SK-N-SH (cell line): ENCODE data around the gene GATD1. TPM values are rescaled to one million over a fixed set of nuclear protein-coding genes. Genes with fewer than 3 reads are reported as not detected.

Experiments used
- CTCF ChIA-PET: fragments of 300-600, 350-600 bp; formaldehyde crosslinking; extraction: SDS; loops from one replicate; lab custom pipeline; 2021; lab: Yijun Ruan, JAX
- POLR2A ChIA-PET: fragments of 350-600 bp; sonication (Branson Sonifier 250); formaldehyde crosslinking; extraction: SDS; loops from one replicate; lab custom pipeline; 2020; ENCODE audit warnings: antibody characterized with exemption, inconsistent platforms; lab: Yijun Ruan, JAX
- DNase-seq: peaks from one replicate; pipeline ENCODE4 v3.0.0; 2012
- H2AFZ ChIP-seq: fragments of 200-600 bp; sonication (generic); 2 replicates; pipeline ENCODE4 v1.8.1; 2016; ENCODE audit warnings: antibody characterized with exemption, mild to moderate bottlenecking, low read depth
- H3F3A ChIP-seq: fragments of 200-600 bp; sonication (generic); replicated peaks from 2 replicates; pipeline ENCODE3; 2016; ENCODE audit warnings: antibody characterized with exemption, mild to moderate bottlenecking; ENCODE audit not compliant: insufficient read depth
- H3K27ac ChIP-seq, 2 experiments: fragments of 200-500 bp in 1 of 2; fragments of 200-600 bp in 1 of 2; sonication (Bioruptor generic) in 1 of 2; sonication (generic), shearing (Covaris generic) in 1 of 2; 2 replicates each; pipeline versions ENCODE4 v1.5.1 to v1.6.1; 2014 to 2016; ENCODE audit warnings: low read depth in 2 of 2, inconsistent platforms in 1 of 2, low read length in 1 of 2, mild to moderate bottlenecking in 1 of 2, mixed read lengths in 1 of 2
- H3K27me3 ChIP-seq: fragments of 200-600 bp; sonication (generic), shearing (Covaris generic); 2 replicates; pipeline ENCODE4 v1.6.1; 2016; ENCODE audit warnings: mixed run types; ENCODE audit not compliant: insufficient read depth
- H3K36me3 ChIP-seq, 2 experiments: fragments of 200-500 bp in 1 of 2; fragments of 200-600 bp in 1 of 2; sonication (Bioruptor generic) in 1 of 2; sonication (generic) in 1 of 2; replicated peaks in 1 of 2; 2 replicates each; pipeline versions ENCODE3 to v1.5.1; 2014 to 2016; ENCODE audit warnings: low read length in 1 of 2, mild to moderate bottlenecking in 1 of 2; ENCODE audit not compliant: insufficient read depth in 2 of 2, control insufficient read depth in 1 of 2
- H3K4me1 ChIP-seq, 2 experiments: fragments of 200-500 bp in 1 of 2; fragments of 200-600 bp in 1 of 2; sonication (Bioruptor generic) in 1 of 2; sonication (generic), shearing (Covaris generic) in 1 of 2; 2 replicates each; pipeline versions ENCODE4 v1.5.1 to v1.6.1; 2014 to 2016; ENCODE audit warnings: low read depth in 1 of 2, low read length in 1 of 2, mixed run types in 1 of 2; ENCODE audit not compliant: insufficient read depth in 2 of 2, control insufficient read depth in 1 of 2
- H3K4me2 ChIP-seq: fragments of 200-600 bp; sonication (generic), shearing (Covaris generic); 2 replicates; pipeline ENCODE4 v1.6.1; 2017; ENCODE audit warnings: mixed run types
- H3K4me3 ChIP-seq, 2 experiments: fragments of 200-500 bp in 1 of 2; fragments of 200-600 bp in 1 of 2; sonication (Bioruptor generic) in 1 of 2; sonication (generic), shearing (Covaris generic) in 1 of 2; 2 replicates each; pipeline versions ENCODE4 v1.5.1 to v1.8.1; 2014 to 2016; ENCODE audit warnings: low read depth in 2 of 2, inconsistent platforms in 1 of 2, low read length in 1 of 2, mild to moderate bottlenecking in 1 of 2, mixed read lengths in 1 of 2, moderate library complexity in 1 of 2
- H3K79me2 ChIP-seq: fragments of 200-600 bp; sonication (generic); 2 replicates; pipeline ENCODE4 v1.8.1; 2017; ENCODE audit warnings: mild to moderate bottlenecking; ENCODE audit not compliant: insufficient read depth
- H3K9ac ChIP-seq: fragments of 200-600 bp; sonication (generic); 2 replicates; pipeline ENCODE4 v1.6.1; 2017; ENCODE audit warnings: mixed run types
- H3K9me2 ChIP-seq: fragments of 200-600 bp; sonication (generic); 2 replicates; pipeline ENCODE4 v1.6.1; 2017; ENCODE audit warnings: mixed run types
- H3K9me3 ChIP-seq: fragments of 200-600 bp; sonication (generic); 2 replicates; pipeline ENCODE4 v1.6.1; 2017; ENCODE audit warnings: mixed run types, mild to moderate bottlenecking, moderate library complexity
- H4K20me1 ChIP-seq: fragments of 200-600 bp; sonication (generic); 2 replicates; pipeline ENCODE4 v1.6.1; 2017; ENCODE audit warnings: mild to moderate bottlenecking, mixed run types; ENCODE audit not compliant: insufficient read depth
- CTCF ChIP-seq: fragments of 200-600 bp; sonication (generic); IDR thresholded peaks from 2 replicates; pipeline ENCODE4 v1.6.1; 2017; ENCODE audit warnings: antibody characterized with exemption, mild to moderate bottlenecking, moderate library complexity
- EZH2phosphoT487 ChIP-seq: fragments of 200-600 bp; sonication (generic); IDR thresholded peaks from 2 replicates; pipeline ENCODE4 v1.6.1; 2017; ENCODE audit warnings: low read depth, mixed run types, mild to moderate bottlenecking, antibody characterized with exemption, moderate library complexity, borderline replicate concordance
- IRF3 ChIP-seq: fragments of 150-350 bp; IDR thresholded peaks from 2 replicates; pipeline ENCODE4 v1.6.1; 2016; ENCODE audit warnings: mild to moderate bottlenecking, low read depth, low read length
- MEF2A ChIP-seq: IDR thresholded peaks from 2 replicates; pipeline ENCODE4 v1.4.0; 2012; ENCODE audit warnings: low read depth, borderline replicate concordance
- RAD21 ChIP-seq: IDR thresholded peaks from 2 replicates; pipeline ENCODE4 v1.6.1; 2012; ENCODE audit warnings: mild to moderate bottlenecking, low read length
- RFX5 ChIP-seq: IDR thresholded peaks from 2 replicates; pipeline ENCODE4 v1.6.1; 2012; ENCODE audit warnings: mild to moderate bottlenecking, improper control_type of control experiment, low read length
- SIN3A ChIP-seq: IDR thresholded peaks from 2 replicates; pipeline ENCODE4 v1.6.1; 2012; ENCODE audit warnings: low read depth, mild to moderate bottlenecking, low read length, moderate library complexity, borderline replicate concordance
- SMC3 ChIP-seq: IDR thresholded peaks from 2 replicates; pipeline ENCODE4 v1.6.1; 2012; ENCODE audit warnings: low read depth, low read length, improper control_type of control experiment
- TCF12 ChIP-seq: IDR thresholded peaks from 2 replicates; pipeline ENCODE4 v1.4.0; 2012
- TEAD4 ChIP-seq: IDR thresholded peaks from 2 replicates; pipeline ENCODE4 v1.4.0; 2012; ENCODE audit warnings: mild to moderate bottlenecking, borderline replicate concordance; ENCODE audit not compliant: insufficient read depth
- YY1 ChIP-seq: IDR thresholded peaks from 2 replicates; pipeline ENCODE4 v1.4.0; 2012; ENCODE audit warnings: low read depth, mild to moderate bottlenecking
- WGBS: methylation state at CpG from one replicate; pipeline ENCODE4 v1.1.6; 2017; ENCODE audit warnings: low lambda C conversion rate; 5-methylcytosine and 5-hydroxymethylcytosine counted together
- polyA plus RNA-seq, 3 experiments: library from polyadenylated mRNA; depleted of rRNA; stranded (reverse); fragments of >200 nt; gene quantifications; 2 replicates each; pipeline ENCODE4 v1.2.3, GENCODE V29; 2012
- TF ChIP-seq, protein P1 (sequence below): IDR thresholded peaks from 2 replicates; pipeline ENCODE4 v1.6.1; 2012; ENCODE audit warnings: mild to moderate bottlenecking, low read depth, low read length, moderate library complexity
- TF ChIP-seq, protein P2 (sequence below): IDR thresholded peaks from 2 replicates; pipeline ENCODE4 v1.4.0; 2012; ENCODE audit warnings: low read depth

Gene GATD1
- polyA plus RNA-seq, 1 of the 3 experiments (the other 2 are of a cell fraction) = 86.2 TPM

DNA sequence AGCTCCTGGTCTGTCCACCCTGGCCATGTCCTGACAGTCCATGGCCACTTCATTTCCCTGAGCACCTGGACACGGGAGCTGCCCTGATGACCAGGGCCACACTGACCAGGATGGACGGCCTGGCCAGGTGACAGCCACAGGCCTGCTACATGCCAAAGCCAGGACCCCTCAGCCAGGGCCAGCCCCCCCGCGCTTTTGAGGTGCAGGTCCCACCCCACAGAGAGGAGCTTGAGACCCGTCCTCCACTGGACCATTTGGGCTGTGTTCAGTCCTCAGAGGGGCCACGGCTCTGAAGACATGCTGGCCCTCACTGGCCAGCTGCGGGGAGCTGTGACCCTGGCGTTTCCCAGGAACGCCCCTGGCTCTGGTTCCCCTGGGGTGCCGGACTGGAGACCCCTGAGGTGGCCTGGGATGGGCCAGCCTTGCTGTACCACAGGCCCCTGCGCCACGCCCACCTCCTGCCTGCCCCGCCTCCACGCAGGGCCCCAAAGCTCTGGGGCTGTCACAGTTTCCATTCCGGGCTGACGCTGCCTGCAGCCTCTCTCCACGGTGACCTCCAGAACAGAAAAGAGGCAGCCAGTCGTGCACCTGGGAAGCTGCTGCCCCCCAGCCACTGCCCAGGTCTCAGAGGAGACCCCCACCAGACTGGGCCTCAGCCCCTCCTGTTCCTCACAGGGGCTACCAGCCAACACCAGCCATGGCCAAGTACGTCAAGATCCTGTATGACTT is 53.1 kb downstream of the GATD1 start (continued):
- TF ChIP-seq, protein P1, sequence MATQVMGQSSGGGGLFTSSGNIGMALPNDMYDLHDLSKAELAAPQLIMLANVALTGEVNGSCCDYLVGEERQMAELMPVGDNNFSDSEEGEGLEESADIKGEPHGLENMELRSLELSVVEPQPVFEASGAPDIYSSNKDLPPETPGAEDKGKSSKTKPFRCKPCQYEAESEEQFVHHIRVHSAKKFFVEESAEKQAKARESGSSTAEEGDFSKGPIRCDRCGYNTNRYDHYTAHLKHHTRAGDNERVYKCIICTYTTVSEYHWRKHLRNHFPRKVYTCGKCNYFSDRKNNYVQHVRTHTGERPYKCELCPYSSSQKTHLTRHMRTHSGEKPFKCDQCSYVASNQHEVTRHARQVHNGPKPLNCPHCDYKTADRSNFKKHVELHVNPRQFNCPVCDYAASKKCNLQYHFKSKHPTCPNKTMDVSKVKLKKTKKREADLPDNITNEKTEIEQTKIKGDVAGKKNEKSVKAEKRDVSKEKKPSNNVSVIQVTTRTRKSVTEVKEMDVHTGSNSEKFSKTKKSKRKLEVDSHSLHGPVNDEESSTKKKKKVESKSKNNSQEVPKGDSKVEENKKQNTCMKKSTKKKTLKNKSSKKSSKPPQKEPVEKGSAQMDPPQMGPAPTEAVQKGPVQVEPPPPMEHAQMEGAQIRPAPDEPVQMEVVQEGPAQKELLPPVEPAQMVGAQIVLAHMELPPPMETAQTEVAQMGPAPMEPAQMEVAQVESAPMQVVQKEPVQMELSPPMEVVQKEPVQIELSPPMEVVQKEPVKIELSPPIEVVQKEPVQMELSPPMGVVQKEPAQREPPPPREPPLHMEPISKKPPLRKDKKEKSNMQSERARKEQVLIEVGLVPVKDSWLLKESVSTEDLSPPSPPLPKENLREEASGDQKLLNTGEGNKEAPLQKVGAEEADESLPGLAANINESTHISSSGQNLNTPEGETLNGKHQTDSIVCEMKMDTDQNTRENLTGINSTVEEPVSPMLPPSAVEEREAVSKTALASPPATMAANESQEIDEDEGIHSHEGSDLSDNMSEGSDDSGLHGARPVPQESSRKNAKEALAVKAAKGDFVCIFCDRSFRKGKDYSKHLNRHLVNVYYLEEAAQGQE = no peak
- TF ChIP-seq TCF12 (no peak), EZH2phosphoT487 (no peak)

DNA sequence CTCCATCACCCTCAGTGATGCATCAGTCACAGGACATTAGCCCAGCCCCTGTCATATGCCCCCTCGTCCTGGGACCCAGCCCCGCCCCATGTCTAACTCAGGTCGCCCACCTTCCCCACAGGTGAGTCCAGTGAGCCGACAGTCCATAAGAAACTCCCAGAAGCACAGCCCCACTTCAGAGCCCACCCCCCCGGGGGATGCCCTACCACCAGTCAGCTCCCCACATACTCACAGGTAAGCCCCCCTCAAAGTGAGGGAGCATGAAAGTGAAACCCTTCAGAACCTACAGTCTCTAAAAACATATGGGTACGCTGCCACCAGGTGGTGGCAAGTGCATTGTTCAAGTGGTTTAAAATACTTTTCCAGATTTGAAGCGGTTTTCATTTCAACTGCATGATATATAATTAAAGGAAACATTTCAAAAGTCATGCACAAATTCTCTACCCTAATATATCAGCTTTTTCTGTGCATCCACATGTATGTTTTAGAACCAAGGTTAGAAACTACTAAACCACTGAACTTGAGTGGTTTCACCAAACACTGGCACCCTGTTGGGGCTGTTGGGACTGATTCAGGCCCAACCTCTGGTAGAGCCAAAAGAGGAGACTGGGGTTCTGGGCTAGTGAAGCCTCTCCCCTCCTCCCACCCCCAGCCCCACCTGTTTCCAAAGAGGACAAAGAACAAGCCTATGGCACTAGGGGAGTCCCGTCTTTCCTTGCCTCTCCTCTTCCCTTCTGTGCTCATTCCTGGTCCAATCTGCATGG is 54.0 kb downstream of the GATD1 start:
- Histone ChIP-seq H3F3A (peaks cover 9% of the 10 kb centered on the region), H3K4me3 (peak overlapping the region in 1 of 2 experiments; percentile 42; a peak in 1 of 4 replicates)
- POLR2A ChIA-PET = no interaction called here
- peak; percentile 73 for TF ChIP-seq CTCF
- no peak for TF ChIP-seq MEF2A
- no peak for TF ChIP-seq SIN3A
- peak; percentile 80 for TF ChIP-seq RAD21
- TF ChIP-seq IRF3 = no peak
- no peak for TF ChIP-seq RFX5
- no peak for TF ChIP-seq YY1
- no peak for TF ChIP-seq TEAD4
- TF ChIP-seq, protein P2, sequence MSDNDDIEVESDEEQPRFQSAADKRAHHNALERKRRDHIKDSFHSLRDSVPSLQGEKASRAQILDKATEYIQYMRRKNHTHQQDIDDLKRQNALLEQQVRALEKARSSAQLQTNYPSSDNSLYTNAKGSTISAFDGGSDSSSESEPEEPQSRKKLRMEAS = no peak
- TF ChIP-seq SMC3 = peak; percentile 33; the same call in 1 of the 2 replicates
- TF ChIP-seq, all 33 proteins: peak for 3
- Histone ChIP-seq H3K9ac (no peak overlapping the region), H3K27me3 (peaks cover 47% of the 10 kb centered on the region), H3K4me2 (peak overlapping the region; percentile 49; the same call in 1 of the 2 replicates), H4K20me1 (no peaks in the 10 kb centered on the region), H3K9me2 (no peaks in the 10 kb centered on the region), H3K27ac (no peak overlapping the region), H3K4me1 (peaks cover 0 to 20% of the 10 kb centered on the region in 2 experiments; a peak in 1 of 4 replicates), H3K79me2 (no peaks in the 10 kb centered on the region), H3K36me3 (no peaks in the 10 kb centered on the region), H3K9me3 (no peaks in the 10 kb centered on the region), H2AFZ (no peak overlapping the region)
- WGBS = 27% methylated on average over 8 of the region's 8 CpGs
- DNase-seq = peak; percentile 70
- CTCF ChIA-PET = interaction anchor here (0.6 to 11.8 kb wide), 27 partner anchors 9 to 298 kb away, joined by 3 to 150 read pairs (median 4); partner anchors contain the start of genes DEAF1, LMNTD2, PHRF1 and TALDO1
